Colonic mucosa (tissue), 4 donors: ENCODE results near the gene SMTN. TPM values are rescaled to one million over a fixed set of nuclear protein-coding genes. Genes with fewer than 3 reads are reported as not detected.

Experiments
- DNase-seq: peaks from one replicate; pipeline ENCODE4 v3.0.0-alpha.2; 2020
- H3K27ac ChIP-seq: fragments of 200-600 bp; one replicate; pipeline ENCODE4 v1.8.0; 2021
- H3K27me3 ChIP-seq: fragments of 200-600 bp; one replicate; pipeline ENCODE4 v1.8.0; 2021
- H3K36me3 ChIP-seq: fragments of 200-600 bp; one replicate; pipeline ENCODE4 v1.8.0; 2021
- H3K4me1 ChIP-seq: fragments of 200-600 bp; one replicate; pipeline ENCODE4 v1.8.0; 2021; ENCODE audit warnings: mild to moderate bottlenecking
- H3K4me3 ChIP-seq: fragments of 200-600 bp; one replicate; pipeline ENCODE4 v1.8.0; 2021
- H3K9ac ChIP-seq, 2 donors: one replicate each; pipeline ENCODE4 v1.7.0; 2013; ENCODE audit warnings: control low read depth in 2 of 2, low read depth in 2 of 2, low read length in 2 of 2
- H3K9me3 ChIP-seq: fragments of 200-600 bp; one replicate; pipeline ENCODE4 v1.8.0; 2021
- CTCF ChIP-seq: fragments of 200-600 bp; IDR thresholded peaks from one replicate; pipeline ENCODE4 v1.8.0; 2022; ENCODE audit warnings: antibody characterized with exemption, mild to moderate bottlenecking
- intact Hi-C: fragments of 100-400 bp; cut with DNase I; formaldehyde crosslinking; loops from one replicate; pipeline ENCODE4 v1.14.1; 2022
- total RNA-seq, 2 donors: library from RNA; stranded (reverse); fragmentation: NEBNext Ultra II Directional in 1 of 2; extraction: Animal tissue kit (Norgen Biotek cat#: 25700) in 1 of 2; gene quantifications; one replicate each; pipeline ENCODE4 v1.2.1, GENCODE V29; 2021
- donor health status: healthy.
- donor health status: DM: no; HTN: no; CAD: no.
- donor health status: DM: no; HTN: no; CAD: no.

SMTN gene
- total RNA-seq, 2 donors from 2014 or later, result 152 to 159 TPM

GRCh38 chr22:31085928-31086327, 4.8 kb downstream of the SMTN start:
- Histone ChIP-seq H3K4me1 (peaks cover 25% of the 10 kb centered on the region), H3K9ac (peak overlapping the region; percentile 46 to 98), H3K27ac (peak overlapping the region; percentile 86), H3K9me3 (no peaks in the 10 kb centered on the region), H3K4me3 (peak overlapping the region; percentile 61), H3K36me3 (no peaks in the 10 kb centered on the region), H3K27me3 (no peaks in the 10 kb centered on the region)
- intact Hi-C loops, result loop anchor here (1.0 kb wide), 1 partner anchor 138 kb away; no protein-coding TSS in a partner anchor
- no peak for TF ChIP-seq CTCF
- DNase-seq, result no peak

GRCh38 chr22:31086703-31087330, 5.7 kb downstream of the SMTN start:
- Histone ChIP-seq H3K27ac (peak overlapping the region; percentile 86), H3K27me3 (no peaks in the 10 kb centered on the region), H3K9ac (no peak overlapping the region), H3K4me3 (no peak overlapping the region), H3K4me1 (peaks cover 25% of the 10 kb centered on the region), H3K9me3 (no peaks in the 10 kb centered on the region), H3K36me3 (no peaks in the 10 kb centered on the region)
- no peak for TF ChIP-seq CTCF
- DNase-seq, result no peak
- intact Hi-C loops, result no loop called here

- Histone ChIP-seq H3K4me3 (no peak overlapping the region), H3K4me1 (peaks cover 18% of the 10 kb centered on the region), H3K27me3 (no peaks in the 10 kb centered on the region), H3K36me3 (no peaks in the 10 kb centered on the region), H3K9me3 (no peaks in the 10 kb centered on the region), H3K27ac (no peak overlapping the region), H3K9ac (no peak overlapping the region)
- TF ChIP-seq CTCF, result no peak
- no peak for DNase-seq
- intact Hi-C loops, result no loop called here
Measured at GRCh38 chr22:31087744-31088215, 6.7 kb downstream of the SMTN start.

- Histone ChIP-seq H3K36me3 (peaks cover 5% of the 10 kb centered on the region), H3K4me3 (no peak overlapping the region), H3K9me3 (no peaks in the 10 kb centered on the region), H3K27ac (no peak overlapping the region), H3K27me3 (no peaks in the 10 kb centered on the region), H3K9ac (no peak overlapping the region), H3K4me1 (peaks cover 13% of the 10 kb centered on the region)
- intact Hi-C loops, result no loop called here
- TF ChIP-seq CTCF, result no peak
- DNase-seq, result no peak
Measured at GRCh38 chr22:31088233-31088986, 7.3 kb downstream of the SMTN start.

GRCh38 chr22:31089160-31090100, 8.3 kb downstream of the SMTN start:
- no peaks in the 10 kb centered on the region for H3K9me3 ChIP-seq
- H3K27ac ChIP-seq, result peak overlapping the region; percentile 27
- H3K4me3 ChIP-seq, result no peak overlapping the region
- H3K36me3 ChIP-seq, result peaks cover 5% of the 10 kb centered on the region
- TF ChIP-seq CTCF, result peak; percentile 72
- peak overlapping the region in 1 of 2 donors; percentile 45 for H3K9ac ChIP-seq
- no peaks in the 10 kb centered on the region for H3K27me3 ChIP-seq
- intact Hi-C loops, result no loop called here
- peaks cover 4% of the 10 kb centered on the region for H3K4me1 ChIP-seq
- DNase-seq, result peak; percentile 42
